ENCODE results near the gene PLIN4.
"Not testable (repeated sequence)": the region's sequence is repeated elsewhere in the genome, so short reads cannot be mapped to it uniquely, and the experiment has no call there.

Gene PLIN4, protein sequence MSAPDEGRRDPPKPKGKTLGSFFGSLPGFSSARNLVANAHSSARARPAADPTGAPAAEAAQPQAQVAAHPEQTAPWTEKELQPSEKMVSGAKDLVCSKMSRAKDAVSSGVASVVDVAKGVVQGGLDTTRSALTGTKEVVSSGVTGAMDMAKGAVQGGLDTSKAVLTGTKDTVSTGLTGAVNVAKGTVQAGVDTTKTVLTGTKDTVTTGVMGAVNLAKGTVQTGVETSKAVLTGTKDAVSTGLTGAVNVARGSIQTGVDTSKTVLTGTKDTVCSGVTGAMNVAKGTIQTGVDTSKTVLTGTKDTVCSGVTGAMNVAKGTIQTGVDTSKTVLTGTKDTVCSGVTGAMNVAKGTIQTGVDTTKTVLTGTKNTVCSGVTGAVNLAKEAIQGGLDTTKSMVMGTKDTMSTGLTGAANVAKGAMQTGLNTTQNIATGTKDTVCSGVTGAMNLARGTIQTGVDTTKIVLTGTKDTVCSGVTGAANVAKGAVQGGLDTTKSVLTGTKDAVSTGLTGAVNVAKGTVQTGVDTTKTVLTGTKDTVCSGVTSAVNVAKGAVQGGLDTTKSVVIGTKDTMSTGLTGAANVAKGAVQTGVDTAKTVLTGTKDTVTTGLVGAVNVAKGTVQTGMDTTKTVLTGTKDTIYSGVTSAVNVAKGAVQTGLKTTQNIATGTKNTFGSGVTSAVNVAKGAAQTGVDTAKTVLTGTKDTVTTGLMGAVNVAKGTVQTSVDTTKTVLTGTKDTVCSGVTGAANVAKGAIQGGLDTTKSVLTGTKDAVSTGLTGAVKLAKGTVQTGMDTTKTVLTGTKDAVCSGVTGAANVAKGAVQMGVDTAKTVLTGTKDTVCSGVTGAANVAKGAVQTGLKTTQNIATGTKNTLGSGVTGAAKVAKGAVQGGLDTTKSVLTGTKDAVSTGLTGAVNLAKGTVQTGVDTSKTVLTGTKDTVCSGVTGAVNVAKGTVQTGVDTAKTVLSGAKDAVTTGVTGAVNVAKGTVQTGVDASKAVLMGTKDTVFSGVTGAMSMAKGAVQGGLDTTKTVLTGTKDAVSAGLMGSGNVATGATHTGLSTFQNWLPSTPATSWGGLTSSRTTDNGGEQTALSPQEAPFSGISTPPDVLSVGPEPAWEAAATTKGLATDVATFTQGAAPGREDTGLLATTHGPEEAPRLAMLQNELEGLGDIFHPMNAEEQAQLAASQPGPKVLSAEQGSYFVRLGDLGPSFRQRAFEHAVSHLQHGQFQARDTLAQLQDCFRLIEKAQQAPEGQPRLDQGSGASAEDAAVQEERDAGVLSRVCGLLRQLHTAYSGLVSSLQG (N-terminal part only)

DNA sequence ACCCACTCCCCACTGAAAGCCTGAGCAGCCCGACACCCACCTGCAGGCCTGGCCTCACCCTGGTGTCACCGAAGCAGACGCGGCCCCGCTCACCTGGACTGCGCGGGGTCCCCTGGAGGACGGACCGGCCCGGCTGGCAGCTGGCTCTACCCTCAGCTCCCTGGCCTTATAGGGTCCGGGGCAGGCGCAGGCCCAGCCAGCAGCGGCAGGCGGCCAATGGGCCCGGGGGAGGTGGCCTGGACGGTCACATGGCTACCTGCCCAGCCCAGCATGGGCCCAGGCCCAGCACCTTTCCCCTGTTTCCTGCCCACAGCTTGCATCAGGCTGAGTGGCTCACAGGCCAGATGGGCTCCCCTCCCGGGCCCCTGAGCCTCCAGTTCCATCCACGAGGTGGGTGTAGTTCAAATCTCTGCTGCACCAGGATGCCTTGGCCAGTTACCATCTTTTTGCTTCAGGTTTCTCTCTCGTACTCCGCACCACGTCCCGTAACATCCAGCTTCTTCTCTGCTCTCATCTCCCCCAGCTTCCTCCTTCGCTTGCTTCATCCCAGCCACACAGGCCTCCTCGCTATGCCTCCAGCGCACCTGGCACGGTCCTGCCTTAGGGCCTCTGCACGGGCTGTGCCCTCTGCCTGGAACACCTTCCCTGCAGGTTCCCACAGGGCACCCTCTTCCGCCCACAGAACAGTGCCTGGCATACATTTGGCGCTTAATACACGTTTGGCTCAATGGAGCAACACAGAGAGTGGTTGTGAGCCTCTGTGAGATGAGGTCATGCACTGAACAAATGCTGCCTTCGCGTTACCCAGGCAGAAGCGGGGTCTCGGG, at the start of gene PLIN4:
Gene PLIN4 (minus strand): TSS at position 142 of the 827 bp plus-strand sequence. CDS start 214 bp downstream, outside the sequence.
- TF ChIP-seq, protein P1, sequence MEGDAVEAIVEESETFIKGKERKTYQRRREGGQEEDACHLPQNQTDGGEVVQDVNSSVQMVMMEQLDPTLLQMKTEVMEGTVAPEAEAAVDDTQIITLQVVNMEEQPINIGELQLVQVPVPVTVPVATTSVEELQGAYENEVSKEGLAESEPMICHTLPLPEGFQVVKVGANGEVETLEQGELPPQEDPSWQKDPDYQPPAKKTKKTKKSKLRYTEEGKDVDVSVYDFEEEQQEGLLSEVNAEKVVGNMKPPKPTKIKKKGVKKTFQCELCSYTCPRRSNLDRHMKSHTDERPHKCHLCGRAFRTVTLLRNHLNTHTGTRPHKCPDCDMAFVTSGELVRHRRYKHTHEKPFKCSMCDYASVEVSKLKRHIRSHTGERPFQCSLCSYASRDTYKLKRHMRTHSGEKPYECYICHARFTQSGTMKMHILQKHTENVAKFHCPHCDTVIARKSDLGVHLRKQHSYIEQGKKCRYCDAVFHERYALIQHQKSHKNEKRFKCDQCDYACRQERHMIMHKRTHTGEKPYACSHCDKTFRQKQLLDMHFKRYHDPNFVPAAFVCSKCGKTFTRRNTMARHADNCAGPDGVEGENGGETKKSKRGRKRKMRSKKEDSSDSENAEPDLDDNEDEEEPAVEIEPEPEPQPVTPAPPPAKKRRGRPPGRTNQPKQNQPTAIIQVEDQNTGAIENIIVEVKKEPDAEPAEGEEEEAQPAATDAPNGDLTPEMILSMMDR (IDR thresholded peaks at IDR 0.05; ENCODE audit: low read depth, low read length), result no peak
- no peak for TF ChIP-seq POLR2A (IDR thresholded peaks at IDR 0.05; ENCODE audit: extremely low read depth, insufficient read length)
- no peak for TF ChIP-seq MAX (IDR thresholded peaks at IDR 0.05; ENCODE audit: low read depth, low read length)
- no peak for TF ChIP-seq MYC (IDR thresholded peaks at IDR 0.05; ENCODE audit: low read depth, low read length)
- no peak within 1 kb of the TSS for H3K4me3 ChIP-seq (ENCODE audit: low read depth, low read length)
- no peak for DNase-seq (ENCODE audit: low read depth)

DNA sequence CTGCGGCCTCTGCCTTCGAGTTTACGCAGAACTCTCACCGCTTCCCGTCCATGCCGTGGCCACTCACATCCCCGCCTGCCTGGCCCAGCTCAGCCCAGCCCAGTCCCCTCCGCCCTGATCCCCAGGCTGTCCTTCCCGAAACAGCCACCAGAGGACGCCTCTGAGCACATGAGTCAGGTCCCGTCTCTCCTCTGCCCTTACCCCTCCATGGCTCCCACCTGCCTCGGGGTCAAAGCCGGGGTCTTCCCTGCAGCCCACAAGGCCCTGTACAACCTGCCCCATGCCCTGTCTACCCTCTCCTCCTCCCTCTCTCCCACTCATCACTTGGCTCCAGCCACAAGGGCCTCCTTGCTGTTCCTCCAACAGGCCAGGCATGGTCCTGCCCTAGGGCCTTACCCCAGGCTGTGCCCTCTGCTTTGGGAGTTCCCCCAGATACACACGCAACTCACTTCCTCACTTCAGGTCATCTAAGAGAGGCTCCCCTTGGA, 49.3 kb upstream of the PLIN4 start:
- TF ChIP-seq, protein P1 (IDR thresholded peaks at IDR 0.05; ENCODE audit: low read depth, low read length), result peak; percentile 71
- TF ChIP-seq MAX (IDR thresholded peaks at IDR 0.05; ENCODE audit: low read depth, low read length) (0 out of 2 replicates have a peak, but pooled peaks have one; percentile 15), POLR2A (IDR thresholded peaks at IDR 0.05; ENCODE audit: extremely low read depth, insufficient read length) (no peak), MYC (IDR thresholded peaks at IDR 0.05; ENCODE audit: low read depth, low read length) (no peak)
- H3K4me3 ChIP-seq (ENCODE audit: low read depth, low read length), result no peak overlapping the region
- DNase-seq (ENCODE audit: low read depth), result peak; percentile 46

GRCh38 chr19:4566402-4567051, 48.2 kb upstream of the PLIN4 start:
- DNase-seq (ENCODE audit: low read depth), result no peak
- TF ChIP-seq, protein P1 (IDR thresholded peaks at IDR 0.05; ENCODE audit: low read depth, low read length), result no peak
- TF ChIP-seq POLR2A (IDR thresholded peaks at IDR 0.05; ENCODE audit: extremely low read depth, insufficient read length) (no peak), MYC (IDR thresholded peaks at IDR 0.05; ENCODE audit: low read depth, low read length) (no peak), MAX (IDR thresholded peaks at IDR 0.05; ENCODE audit: low read depth, low read length) (no peak)
- no peak overlapping the region for H3K4me3 ChIP-seq (ENCODE audit: low read depth, low read length)

GRCh38 chr19:4563562-4563961, 45.3 kb upstream of the PLIN4 start:
- peak; percentile 43 for DNase-seq (ENCODE audit: low read depth)

DNA sequence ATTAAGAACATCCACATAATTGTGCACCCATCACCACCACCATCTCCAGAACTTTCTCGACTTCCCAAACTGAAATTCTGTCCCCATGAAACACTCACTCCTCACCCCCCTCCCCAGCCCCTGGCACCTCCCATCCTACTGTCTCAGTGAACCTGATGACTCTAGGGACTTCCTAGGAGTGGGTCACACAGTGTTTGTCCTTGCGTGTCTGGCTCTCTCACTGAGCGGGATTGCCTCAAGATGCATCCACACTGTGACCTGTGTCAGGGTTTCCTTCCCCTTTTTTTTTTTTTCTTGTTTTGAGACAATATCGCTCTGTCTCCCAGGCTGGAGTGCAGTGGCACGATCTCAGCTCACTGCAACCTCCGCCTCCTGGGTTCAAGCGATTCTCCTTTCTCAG, 43.8 kb upstream of the PLIN4 start:
- DNase-seq (ENCODE audit: low read depth), result peak; percentile 48
- not testable (repeated sequence) for H3K4me3 ChIP-seq (ENCODE audit: low read depth, low read length)

More at GRCh38 chr19:4563562-4563961, 45.3 kb upstream of the PLIN4 start:
- not testable (repeated sequence) for H3K4me3 ChIP-seq (ENCODE audit: low read depth, low read length)

- no peak for DNase-seq (ENCODE audit: low read depth)
Observed at GRCh38 chr19:4559569-4559968, 41.3 kb upstream of the PLIN4 start, which contains the start of gene SEMA6B. SEMA6B (minus strand) TSS chr19:4559684; CDS start chr19:4558457, 1,227 bp downstream.

More at GRCh38 chr19:4559569-4559968, 41.3 kb upstream of the PLIN4 start, which contains the start of gene SEMA6B:
- TF ChIP-seq MAX (IDR thresholded peaks at IDR 0.05; ENCODE audit: low read depth, low read length) (no peak), POLR2A (IDR thresholded peaks at IDR 0.05; ENCODE audit: extremely low read depth, insufficient read length) (no peak), MYC (IDR thresholded peaks at IDR 0.05; ENCODE audit: low read depth, low read length) (no peak)
- TF ChIP-seq, protein P1 (IDR thresholded peaks at IDR 0.05; ENCODE audit: low read depth, low read length), result no peak
- no peak within 1 kb of the TSS for H3K4me3 ChIP-seq (ENCODE audit: low read depth, low read length)
